ENCODE measurements around the gene RGCC. TPM values are rescaled to one million over a fixed set of nuclear protein-coding genes. Genes with fewer than 3 reads are reported as not detected.
A peak's percentile ranks its signal among the peaks of the same experiment; 100 is the strongest.

RGCC gene
- total and polyA plus RNA-seq, 9 of the 15 experiments (the other 6 are each of a cell fraction or from before 2014, with no cell fraction given), result 0.51 to 10.4 (median 5.8) TPM

GRCh38 chr13:41461527-41462139, 4.3 kb downstream of the RGCC start:
- Histone ChIP-seq H3K4me2 (ENCODE audit: insufficient read depth, low read length) (no peak overlapping the region), H3K79me2 (ENCODE audit: control insufficient read depth, insufficient read depth, low read length) (peaks cover 4% of the 10 kb centered on the region; the same call in 1 of the 3 replicates), H3K27me3 (ENCODE audit: control insufficient read depth in 2 of 2, insufficient read depth in 2 of 2, low read length in 2 of 2) (no peaks in the 10 kb centered on the region), H2AFZ (ENCODE audit: low read depth, low read length) (no peak overlapping the region), H3K9me1 (ENCODE audit: control insufficient read depth, insufficient read depth, low read length) (no peaks in the 10 kb centered on the region), H3K36me3 (ENCODE audit: control insufficient read depth, insufficient read depth, low read length) (no peaks in the 10 kb centered on the region), H4K20me1 (replicated peaks; ENCODE audit: control insufficient read depth, insufficient read depth, low read length) (no peaks in the 10 kb centered on the region), H3K9ac (ENCODE audit: insufficient read depth in 1 of 2, low read depth in 2 of 2, low read length in 2 of 2) (no peak overlapping the region), H3K27ac (ENCODE audit: extremely low read depth, low read depth, low read length) (no peak overlapping the region; the same call in 2 of the 3 replicates), H3K9me3 (replicated peaks; ENCODE audit: control insufficient read depth, insufficient read depth, low read depth, low read length) (no peaks in the 10 kb centered on the region), H3K4me3 (no peak overlapping the region), H3K4me1 (replicated peaks in 1 of 2; ENCODE audit: control insufficient read depth in 2 of 2, insufficient read depth in 2 of 2, low read length in 2 of 2) (peaks cover 46 to 47% of the 10 kb centered on the region in 2 experiments)
- FAIRE-seq, result no peak
- DNase-seq (ENCODE audit: extremely low read depth in 1 of 4, low spot score in 3 of 4), result no peak
- intact Hi-C loops (cut with micrococcal nuclease), result no loop called here
- 74% methylated on average over 3 of the region's 3 CpGs for WGBS (ENCODE audit: insufficient coverage, low coverage, missing lambda C conversion rate)
- CTCF ChIA-PET (ENCODE audit: low intra/inter-chr PET ratio), result no interaction called here
- peak; percentile 75; the same call in 1 of the 2 replicates for TF ChIP-seq SPI1 (IDR thresholded peaks at IDR 0.05; ENCODE audit: borderline replicate concordance, low read depth, low read length)
- no peak for TF ChIP-seq TGIF2 (CRISPR knock-in tag; IDR thresholded peaks at IDR 0.05)
- BruUV-seq (replicated peaks), result no TSS peak
- no peak for ATAC-seq
- POLR2A ChIA-PET, result no interaction called here
- in situ Hi-C loops (cut with MboI), result no loop called here

- peaks cover 4% of the 10 kb centered on the region; the same call in 1 of the 3 replicates for H3K79me2 ChIP-seq (ENCODE audit: control insufficient read depth, insufficient read depth, low read length)
- H3K9ac ChIP-seq (ENCODE audit: insufficient read depth in 1 of 2, low read depth in 2 of 2, low read length in 2 of 2), result no peak overlapping the region
- 86% methylated on average over 5 of the region's 6 CpGs for WGBS (ENCODE audit: insufficient coverage, low coverage, missing lambda C conversion rate)
- DNase-seq (ENCODE audit: extremely low read depth in 1 of 4, low spot score in 3 of 4) (no peak), ATAC-seq (no peak), FAIRE-seq (no peak)
- peaks cover 39 to 46% of the 10 kb centered on the region in 2 experiments for H3K4me1 ChIP-seq (replicated peaks in 1 of 2; ENCODE audit: control insufficient read depth in 2 of 2, insufficient read depth in 2 of 2, low read length in 2 of 2)
- CTCF ChIA-PET (ENCODE audit: low intra/inter-chr PET ratio), result no interaction called here
- H3K4me3 ChIP-seq, result no peak overlapping the region
- intact Hi-C loops (cut with micrococcal nuclease), result no loop called here
- H3K9me3 ChIP-seq (replicated peaks; ENCODE audit: control insufficient read depth, insufficient read depth, low read depth, low read length), result no peaks in the 10 kb centered on the region
- no TSS peak for BruUV-seq (replicated peaks)
- no peaks in the 10 kb centered on the region for H4K20me1 ChIP-seq (replicated peaks; ENCODE audit: control insufficient read depth, insufficient read depth, low read length)
- H2AFZ ChIP-seq (ENCODE audit: low read depth, low read length), result no peak overlapping the region
- H3K27me3 ChIP-seq (ENCODE audit: control insufficient read depth in 2 of 2, insufficient read depth in 2 of 2, low read length in 2 of 2), result no peaks in the 10 kb centered on the region
- H3K9me1 ChIP-seq (ENCODE audit: control insufficient read depth, insufficient read depth, low read length), result no peaks in the 10 kb centered on the region
- in situ Hi-C loops (cut with MboI), result no loop called here
- POLR2A ChIA-PET, result no interaction called here
- no peak overlapping the region for H3K4me2 ChIP-seq (ENCODE audit: insufficient read depth, low read length)
- H3K36me3 ChIP-seq (ENCODE audit: control insufficient read depth, insufficient read depth, low read length), result no peaks in the 10 kb centered on the region
- no peak overlapping the region for H3K27ac ChIP-seq (ENCODE audit: extremely low read depth, low read depth, low read length)
- no peak for TF ChIP-seq ESRRB (CRISPR knock-in tag; IDR thresholded peaks at IDR 0.05; ENCODE audit: borderline replicate concordance)
- no peak for TF ChIP-seq HDAC1 (IDR thresholded peaks at IDR 0.05)
- no peak for TF ChIP-seq ZNF57 (CRISPR knock-in tag; IDR thresholded peaks at IDR 0.05)
- TF ChIP-seq, protein P1, sequence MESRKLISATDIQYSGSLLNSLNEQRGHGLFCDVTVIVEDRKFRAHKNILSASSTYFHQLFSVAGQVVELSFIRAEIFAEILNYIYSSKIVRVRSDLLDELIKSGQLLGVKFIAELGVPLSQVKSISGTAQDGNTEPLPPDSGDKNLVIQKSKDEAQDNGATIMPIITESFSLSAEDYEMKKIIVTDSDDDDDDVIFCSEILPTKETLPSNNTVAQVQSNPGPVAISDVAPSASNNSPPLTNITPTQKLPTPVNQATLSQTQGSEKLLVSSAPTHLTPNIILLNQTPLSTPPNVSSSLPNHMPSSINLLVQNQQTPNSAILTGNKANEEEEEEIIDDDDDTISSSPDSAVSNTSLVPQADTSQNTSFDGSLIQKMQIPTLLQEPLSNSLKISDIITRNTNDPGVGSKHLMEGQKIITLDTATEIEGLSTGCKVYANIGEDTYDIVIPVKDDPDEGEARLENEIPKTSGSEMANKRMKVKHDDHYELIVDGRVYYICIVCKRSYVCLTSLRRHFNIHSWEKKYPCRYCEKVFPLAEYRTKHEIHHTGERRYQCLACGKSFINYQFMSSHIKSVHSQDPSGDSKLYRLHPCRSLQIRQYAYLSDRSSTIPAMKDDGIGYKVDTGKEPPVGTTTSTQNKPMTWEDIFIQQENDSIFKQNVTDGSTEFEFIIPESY (CRISPR knock-in tag; IDR thresholded peaks at IDR 0.05), result no peak
- no peak for TF ChIP-seq POLR3G (IDR thresholded peaks at IDR 0.05; ENCODE audit: extremely low read depth, insufficient read length, insufficient replicate concordance)
- no peak for TF ChIP-seq ARNT (IDR thresholded peaks at IDR 0.05)
- TF ChIP-seq GMEB1 (CRISPR knock-in tag; IDR thresholded peaks at IDR 0.05), result no peak
- TF ChIP-seq ZBTB1 (CRISPR knock-in tag; IDR thresholded peaks at IDR 0.05; ENCODE audit: borderline replicate concordance, low read depth), result no peak
- no peak for TF ChIP-seq MTA3 (IDR thresholded peaks at IDR 0.05; ENCODE audit: borderline replicate concordance)
- no peak for TF ChIP-seq POLR2AphosphoS5 (IDR thresholded peaks at IDR 0.05; ENCODE audit: control insufficient read depth, insufficient read depth, low read depth, low read length)
- TF ChIP-seq DPF2 (IDR thresholded peaks at IDR 0.05), result no peak
- TF ChIP-seq ZSCAN29 (IDR thresholded peaks at IDR 0.05), result no peak
Measured at GRCh38 chr13:41462427-41462826, 5.1 kb downstream of the RGCC start.

All from K562 (cell line).